ENCODE results near the gene FDXR. TPM values are rescaled to one million over a fixed set of nuclear protein-coding genes. Genes with fewer than 3 reads are reported as not detected.

The FDXR gene
- total RNA-seq, 4 donors from 2014 or later, result 1.1 to 8.3 (median 6.0) TPM

GRCh38 chr17:74873037-74873873 lies 461 bp upstream of the FDXR start:
- TF ChIP-seq CTCF (IDR thresholded peaks at IDR 0.05; ENCODE audit: low read depth), result no peak

- TF ChIP-seq CTCF (IDR thresholded peaks at IDR 0.05; ENCODE audit: low read depth), result no peak
Observed at GRCh38 chr17:74871356-74872076, 1.3 kb downstream of the FDXR start.

- no peak for TF ChIP-seq CTCF (IDR thresholded peaks at IDR 0.05; ENCODE audit: low read depth)
Observed at GRCh38 chr17:74870512-74870911, 2.3 kb downstream of the FDXR start.

- TF ChIP-seq CTCF (IDR thresholded peaks at IDR 0.05; ENCODE audit: low read depth), result no peak
Observed at GRCh38 chr17:74868908-74869255, 3.9 kb downstream of the FDXR start.

- no peak for TF ChIP-seq CTCF (IDR thresholded peaks at IDR 0.05; ENCODE audit: low read depth)
Observed at GRCh38 chr17:74868251-74868907, 4.4 kb downstream of the FDXR start.

- TF ChIP-seq CTCF (IDR thresholded peaks at IDR 0.05; ENCODE audit: low read depth), result no peak
Observed at GRCh38 chr17:74866198-74866835, 6.5 kb downstream of the FDXR start.
